Liver (tissue), 3 donors: ENCODE measurements around the gene CARD9.
"Not testable (repeated sequence)": the region's sequence is repeated elsewhere in the genome, so short reads cannot be mapped to it uniquely, and the experiment has no call there.

ENCODE experiments used
- TAF1 ChIP-seq: conservative IDR thresholded peaks from 2 replicates; pipeline ENCODE4 v1.6.1; 2016; ENCODE audit warnings: antibody characterized with exemption, mild to moderate bottlenecking
- TF ChIP-seq, protein P1 (sequence below): fragments of 150-350 bp; IDR thresholded peaks from 2 replicates; pipeline ENCODE4 v1.5.1; 2017; ENCODE audit warnings: improper control_type of control experiment, low read depth, low read length; ENCODE audit not compliant: missing input control
- TF ChIP-seq, protein P2 (sequence below): IDR thresholded peaks from 2 replicates; pipeline ENCODE4 v1.6.1; 2016; ENCODE audit warnings: antibody characterized with exemption, mild to moderate bottlenecking
- donor health status: healthy.
- donor health status: healthy.

DNA sequence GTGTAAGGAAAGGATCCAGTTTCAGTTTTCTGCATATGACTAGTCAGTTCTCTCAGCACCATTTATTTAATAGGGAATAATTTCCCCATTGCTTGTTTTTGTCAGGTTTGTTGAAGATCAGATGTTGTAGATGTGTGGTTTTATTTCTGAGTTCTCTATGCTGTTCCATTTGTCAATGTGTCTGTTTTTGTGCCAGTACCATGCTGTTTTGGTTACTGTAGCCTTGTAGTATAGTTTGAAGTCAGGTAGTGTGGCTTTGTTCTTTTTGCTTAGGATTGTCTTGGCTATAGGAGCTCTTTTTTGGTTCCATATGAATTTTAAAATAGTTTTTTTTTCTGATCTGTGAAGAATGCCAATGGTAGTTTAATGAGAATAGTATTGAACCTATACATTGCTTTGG lies 52.5 kb downstream of the CARD9 start:
- TF ChIP-seq, protein P1, sequence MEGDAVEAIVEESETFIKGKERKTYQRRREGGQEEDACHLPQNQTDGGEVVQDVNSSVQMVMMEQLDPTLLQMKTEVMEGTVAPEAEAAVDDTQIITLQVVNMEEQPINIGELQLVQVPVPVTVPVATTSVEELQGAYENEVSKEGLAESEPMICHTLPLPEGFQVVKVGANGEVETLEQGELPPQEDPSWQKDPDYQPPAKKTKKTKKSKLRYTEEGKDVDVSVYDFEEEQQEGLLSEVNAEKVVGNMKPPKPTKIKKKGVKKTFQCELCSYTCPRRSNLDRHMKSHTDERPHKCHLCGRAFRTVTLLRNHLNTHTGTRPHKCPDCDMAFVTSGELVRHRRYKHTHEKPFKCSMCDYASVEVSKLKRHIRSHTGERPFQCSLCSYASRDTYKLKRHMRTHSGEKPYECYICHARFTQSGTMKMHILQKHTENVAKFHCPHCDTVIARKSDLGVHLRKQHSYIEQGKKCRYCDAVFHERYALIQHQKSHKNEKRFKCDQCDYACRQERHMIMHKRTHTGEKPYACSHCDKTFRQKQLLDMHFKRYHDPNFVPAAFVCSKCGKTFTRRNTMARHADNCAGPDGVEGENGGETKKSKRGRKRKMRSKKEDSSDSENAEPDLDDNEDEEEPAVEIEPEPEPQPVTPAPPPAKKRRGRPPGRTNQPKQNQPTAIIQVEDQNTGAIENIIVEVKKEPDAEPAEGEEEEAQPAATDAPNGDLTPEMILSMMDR = not testable (repeated sequence)
- TF ChIP-seq, protein P2, sequence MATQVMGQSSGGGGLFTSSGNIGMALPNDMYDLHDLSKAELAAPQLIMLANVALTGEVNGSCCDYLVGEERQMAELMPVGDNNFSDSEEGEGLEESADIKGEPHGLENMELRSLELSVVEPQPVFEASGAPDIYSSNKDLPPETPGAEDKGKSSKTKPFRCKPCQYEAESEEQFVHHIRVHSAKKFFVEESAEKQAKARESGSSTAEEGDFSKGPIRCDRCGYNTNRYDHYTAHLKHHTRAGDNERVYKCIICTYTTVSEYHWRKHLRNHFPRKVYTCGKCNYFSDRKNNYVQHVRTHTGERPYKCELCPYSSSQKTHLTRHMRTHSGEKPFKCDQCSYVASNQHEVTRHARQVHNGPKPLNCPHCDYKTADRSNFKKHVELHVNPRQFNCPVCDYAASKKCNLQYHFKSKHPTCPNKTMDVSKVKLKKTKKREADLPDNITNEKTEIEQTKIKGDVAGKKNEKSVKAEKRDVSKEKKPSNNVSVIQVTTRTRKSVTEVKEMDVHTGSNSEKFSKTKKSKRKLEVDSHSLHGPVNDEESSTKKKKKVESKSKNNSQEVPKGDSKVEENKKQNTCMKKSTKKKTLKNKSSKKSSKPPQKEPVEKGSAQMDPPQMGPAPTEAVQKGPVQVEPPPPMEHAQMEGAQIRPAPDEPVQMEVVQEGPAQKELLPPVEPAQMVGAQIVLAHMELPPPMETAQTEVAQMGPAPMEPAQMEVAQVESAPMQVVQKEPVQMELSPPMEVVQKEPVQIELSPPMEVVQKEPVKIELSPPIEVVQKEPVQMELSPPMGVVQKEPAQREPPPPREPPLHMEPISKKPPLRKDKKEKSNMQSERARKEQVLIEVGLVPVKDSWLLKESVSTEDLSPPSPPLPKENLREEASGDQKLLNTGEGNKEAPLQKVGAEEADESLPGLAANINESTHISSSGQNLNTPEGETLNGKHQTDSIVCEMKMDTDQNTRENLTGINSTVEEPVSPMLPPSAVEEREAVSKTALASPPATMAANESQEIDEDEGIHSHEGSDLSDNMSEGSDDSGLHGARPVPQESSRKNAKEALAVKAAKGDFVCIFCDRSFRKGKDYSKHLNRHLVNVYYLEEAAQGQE = not testable (repeated sequence)
- not testable (repeated sequence) for TF ChIP-seq TAF1
